HepG2 (cell line): ENCODE data around the gene LRRC4.

ENCODE experiments used
- KLF9 ChIP-seq: IDR thresholded peaks from 2 replicates; pipeline ENCODE4 v1.6.1; 2016; ENCODE audit warnings: low read depth
- SIN3B ChIP-seq: fragments of 150-350 bp; IDR thresholded peaks from 2 replicates; pipeline ENCODE4 v1.6.1; 2014; ENCODE audit warnings: low read length
- ZNF543 ChIP-seq: sonication (generic); formaldehyde crosslinking; IDR thresholded peaks from 2 replicates; pipeline ENCODE4 v1.4.0; 2020; ENCODE audit warnings: mild to moderate bottlenecking, missing genetic modification reagents
- TF ChIP-seq, protein P1 (sequence below): sonication (generic); formaldehyde crosslinking; IDR thresholded peaks from 2 replicates; pipeline ENCODE4 v1.5.0; 2020; ENCODE audit warnings: mild to moderate bottlenecking, missing genetic modification reagents, moderate library complexity
- TF ChIP-seq, protein P2 (sequence below), 2 experiments: IDR thresholded peaks; 2 replicates each; pipeline ENCODE4 v1.6.1; 2011 to 2012; ENCODE audit warnings: low read length in 2 of 2, borderline replicate concordance in 1 of 2, low read depth in 1 of 2, mild to moderate bottlenecking in 1 of 2, moderate library complexity in 1 of 2

DNA sequence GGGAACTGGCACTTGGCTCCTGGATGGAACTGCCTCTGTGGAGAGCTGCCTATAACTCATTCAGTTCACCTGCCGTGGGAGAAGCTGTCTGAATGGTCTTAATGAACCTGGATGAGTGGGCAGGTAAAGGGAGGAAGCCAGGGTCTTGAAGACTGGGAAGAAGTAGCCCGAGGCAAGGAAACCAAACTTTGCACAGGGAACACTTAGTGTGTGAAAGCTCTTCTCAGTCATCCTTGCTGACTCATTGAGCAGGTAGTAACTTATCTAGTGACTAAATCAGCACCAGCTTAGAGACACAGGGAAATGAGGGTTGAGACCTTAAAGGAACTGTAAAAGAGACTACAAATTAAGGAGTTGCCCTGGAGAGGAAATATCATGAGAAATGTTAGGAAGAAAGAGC, 9.9 kb downstream of the LRRC4 start:
- no peak for TF ChIP-seq ZNF543 (CRISPR knock-in tag)
- no peak for TF ChIP-seq KLF9
- TF ChIP-seq, protein P1, sequence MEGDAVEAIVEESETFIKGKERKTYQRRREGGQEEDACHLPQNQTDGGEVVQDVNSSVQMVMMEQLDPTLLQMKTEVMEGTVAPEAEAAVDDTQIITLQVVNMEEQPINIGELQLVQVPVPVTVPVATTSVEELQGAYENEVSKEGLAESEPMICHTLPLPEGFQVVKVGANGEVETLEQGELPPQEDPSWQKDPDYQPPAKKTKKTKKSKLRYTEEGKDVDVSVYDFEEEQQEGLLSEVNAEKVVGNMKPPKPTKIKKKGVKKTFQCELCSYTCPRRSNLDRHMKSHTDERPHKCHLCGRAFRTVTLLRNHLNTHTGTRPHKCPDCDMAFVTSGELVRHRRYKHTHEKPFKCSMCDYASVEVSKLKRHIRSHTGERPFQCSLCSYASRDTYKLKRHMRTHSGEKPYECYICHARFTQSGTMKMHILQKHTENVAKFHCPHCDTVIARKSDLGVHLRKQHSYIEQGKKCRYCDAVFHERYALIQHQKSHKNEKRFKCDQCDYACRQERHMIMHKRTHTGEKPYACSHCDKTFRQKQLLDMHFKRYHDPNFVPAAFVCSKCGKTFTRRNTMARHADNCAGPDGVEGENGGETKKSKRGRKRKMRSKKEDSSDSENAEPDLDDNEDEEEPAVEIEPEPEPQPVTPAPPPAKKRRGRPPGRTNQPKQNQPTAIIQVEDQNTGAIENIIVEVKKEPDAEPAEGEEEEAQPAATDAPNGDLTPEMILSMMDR (CRISPR knock-in tag) = no peak
- no peak for TF ChIP-seq SIN3B
- TF ChIP-seq, protein P2, sequence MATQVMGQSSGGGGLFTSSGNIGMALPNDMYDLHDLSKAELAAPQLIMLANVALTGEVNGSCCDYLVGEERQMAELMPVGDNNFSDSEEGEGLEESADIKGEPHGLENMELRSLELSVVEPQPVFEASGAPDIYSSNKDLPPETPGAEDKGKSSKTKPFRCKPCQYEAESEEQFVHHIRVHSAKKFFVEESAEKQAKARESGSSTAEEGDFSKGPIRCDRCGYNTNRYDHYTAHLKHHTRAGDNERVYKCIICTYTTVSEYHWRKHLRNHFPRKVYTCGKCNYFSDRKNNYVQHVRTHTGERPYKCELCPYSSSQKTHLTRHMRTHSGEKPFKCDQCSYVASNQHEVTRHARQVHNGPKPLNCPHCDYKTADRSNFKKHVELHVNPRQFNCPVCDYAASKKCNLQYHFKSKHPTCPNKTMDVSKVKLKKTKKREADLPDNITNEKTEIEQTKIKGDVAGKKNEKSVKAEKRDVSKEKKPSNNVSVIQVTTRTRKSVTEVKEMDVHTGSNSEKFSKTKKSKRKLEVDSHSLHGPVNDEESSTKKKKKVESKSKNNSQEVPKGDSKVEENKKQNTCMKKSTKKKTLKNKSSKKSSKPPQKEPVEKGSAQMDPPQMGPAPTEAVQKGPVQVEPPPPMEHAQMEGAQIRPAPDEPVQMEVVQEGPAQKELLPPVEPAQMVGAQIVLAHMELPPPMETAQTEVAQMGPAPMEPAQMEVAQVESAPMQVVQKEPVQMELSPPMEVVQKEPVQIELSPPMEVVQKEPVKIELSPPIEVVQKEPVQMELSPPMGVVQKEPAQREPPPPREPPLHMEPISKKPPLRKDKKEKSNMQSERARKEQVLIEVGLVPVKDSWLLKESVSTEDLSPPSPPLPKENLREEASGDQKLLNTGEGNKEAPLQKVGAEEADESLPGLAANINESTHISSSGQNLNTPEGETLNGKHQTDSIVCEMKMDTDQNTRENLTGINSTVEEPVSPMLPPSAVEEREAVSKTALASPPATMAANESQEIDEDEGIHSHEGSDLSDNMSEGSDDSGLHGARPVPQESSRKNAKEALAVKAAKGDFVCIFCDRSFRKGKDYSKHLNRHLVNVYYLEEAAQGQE (IDR thresholded peaks at IDR 0.05; ENCODE audit: borderline replicate concordance in 1 of 2, low read depth in 1 of 2, low read length in 2 of 2) = no peak
